Parathyroid adenoma (tissue), 2 donors: ENCODE data around the gene GIGYF2.

Experiments
- H2AFZ ChIP-seq: fragments of 300-600 bp; sonication (generic); one replicate; pipeline ENCODE4 v1.7.0; 2017; ENCODE audit warnings: antibody characterized with exemption, mild to moderate bottlenecking
- H3K27ac ChIP-seq: fragments of 300-600 bp; sonication (generic); one replicate; pipeline ENCODE4 v1.7.0; 2017
- H3K27me3 ChIP-seq: fragments of 300-600 bp; sonication (generic); one replicate; pipeline ENCODE4 v1.7.0; 2017; ENCODE audit warnings: low read length; ENCODE audit not compliant: control insufficient read depth, insufficient read depth
- H3K36me3 ChIP-seq: fragments of 300-600 bp; sonication (generic); one replicate; pipeline ENCODE4 v1.7.0; 2017; ENCODE audit warnings: low read length; ENCODE audit not compliant: control insufficient read depth, insufficient read depth
- H3K4me1 ChIP-seq: fragments of 300-600 bp; sonication (generic); one replicate; pipeline ENCODE4 v1.7.0; 2017; ENCODE audit warnings: control low read depth
- H3K4me2 ChIP-seq: fragments of 300-600 bp; sonication (generic); one replicate; pipeline ENCODE4 v1.7.0; 2017; ENCODE audit warnings: low read length
- H3K4me3 ChIP-seq: fragments of 300-600 bp; sonication (generic); one replicate; pipeline ENCODE4 v1.7.0; 2017; ENCODE audit warnings: low read depth, low read length
- H3K79me2 ChIP-seq: fragments of 300-600 bp; sonication (generic); one replicate; pipeline ENCODE4 v1.7.0; 2017; ENCODE audit warnings: control low read depth
- H3K9ac ChIP-seq: fragments of 300-600 bp; sonication (generic); one replicate; pipeline ENCODE4 v1.7.0; 2017; ENCODE audit warnings: mild to moderate bottlenecking
- H3K9me3 ChIP-seq: fragments of 300-600 bp; sonication (generic); one replicate; pipeline ENCODE4 v1.7.0; 2017; ENCODE audit warnings: low read length; ENCODE audit not compliant: control insufficient read depth
- CTCF ChIP-seq: fragments of 300-600 bp; sonication (generic); IDR thresholded peaks from one replicate; pipeline ENCODE4 v1.7.0; 2017; ENCODE audit warnings: antibody characterized with exemption, mild to moderate bottlenecking
- donor health status: primary hyperparathyroidism.

GIGYF2 gene

DNA sequence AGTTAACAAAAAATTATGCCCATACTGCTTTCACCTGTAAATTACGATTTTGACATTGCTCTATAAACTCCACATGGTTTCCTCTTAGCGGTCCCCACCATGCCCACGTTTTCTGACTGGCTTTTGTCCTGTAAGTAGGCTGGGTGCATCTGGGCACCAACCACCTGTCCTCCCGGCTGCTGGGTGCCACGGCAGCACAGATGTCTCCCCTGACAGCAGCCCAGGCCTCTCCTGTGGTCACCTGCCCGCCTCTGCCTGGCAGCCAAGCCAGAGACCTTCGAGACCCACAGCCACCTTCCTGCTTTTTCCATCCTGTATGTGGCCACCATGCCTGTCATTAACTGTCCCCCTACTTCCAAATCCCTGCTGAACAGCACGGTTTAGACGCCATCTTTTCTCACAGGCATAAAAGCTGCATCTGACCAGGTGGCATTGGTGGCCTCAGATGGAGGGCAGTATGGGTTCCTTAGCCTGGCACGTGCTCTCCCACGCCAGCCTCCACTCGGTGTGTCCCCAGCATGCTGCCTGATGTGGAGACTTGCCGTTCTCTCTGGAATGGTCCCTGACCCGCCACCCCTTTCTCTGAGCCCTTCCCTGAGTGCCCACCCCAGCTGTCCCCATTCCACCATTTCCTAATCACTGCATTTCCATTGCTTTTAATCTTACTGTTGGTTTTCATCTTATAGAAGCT, 191.9 kb downstream of the GIGYF2 start:
- no peaks in the 10 kb centered on the region for H3K79me2 ChIP-seq
- TF ChIP-seq CTCF: no peak
- H3K9ac ChIP-seq: no peak overlapping the region
- no peak overlapping the region for H3K4me3 ChIP-seq
- H3K36me3 ChIP-seq: no peaks in the 10 kb centered on the region
- peaks cover 4% of the 10 kb centered on the region for H3K4me1 ChIP-seq
- H3K27ac ChIP-seq: no peak overlapping the region
- no peaks in the 10 kb centered on the region for H3K27me3 ChIP-seq
- no peaks in the 10 kb centered on the region for H3K9me3 ChIP-seq
- no peak overlapping the region for H2AFZ ChIP-seq
- H3K4me2 ChIP-seq: no peak overlapping the region

DNA sequence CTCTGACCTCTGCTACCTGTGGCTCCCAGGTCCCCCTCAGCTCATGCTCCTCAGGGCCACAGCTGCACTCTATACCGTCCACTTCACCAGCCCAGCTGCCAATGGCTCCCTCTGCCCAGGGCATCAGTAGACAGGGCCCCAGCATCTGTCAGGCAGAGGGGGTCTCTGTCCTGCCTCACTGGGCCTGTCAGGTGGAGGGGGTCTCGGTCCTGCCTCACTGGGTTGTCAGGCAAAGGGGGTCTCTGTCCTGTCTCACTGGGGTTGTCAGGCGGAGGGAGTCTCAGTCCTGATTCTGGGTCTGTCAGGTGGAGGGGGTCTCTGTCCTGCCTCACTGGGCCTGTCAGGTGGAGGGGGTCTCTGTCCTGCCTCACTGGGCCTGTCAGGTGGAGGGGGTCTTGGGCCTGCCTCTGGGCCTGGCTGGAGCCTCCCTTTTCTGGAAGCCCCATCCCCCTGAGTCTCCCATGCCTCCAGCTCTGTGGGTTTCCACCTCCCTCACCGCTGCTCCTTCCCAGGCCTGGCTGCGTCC, 192.8 kb downstream of the GIGYF2 start:
- Histone ChIP-seq H3K27me3 (no peaks in the 10 kb centered on the region), H3K36me3 (no peaks in the 10 kb centered on the region), H3K9ac (no peak overlapping the region), H3K27ac (no peak overlapping the region), H3K4me1 (peaks cover 4% of the 10 kb centered on the region), H3K4me2 (no peak overlapping the region), H3K4me3 (no peak overlapping the region), H3K9me3 (no peaks in the 10 kb centered on the region), H2AFZ (no peak overlapping the region), H3K79me2 (no peaks in the 10 kb centered on the region)
- TF ChIP-seq CTCF: no peak

- no peak overlapping the region for H3K4me2 ChIP-seq
- H3K27ac ChIP-seq: no peak overlapping the region
- no peak overlapping the region for H3K4me3 ChIP-seq
- peaks cover 4% of the 10 kb centered on the region for H3K4me1 ChIP-seq
- TF ChIP-seq CTCF: no peak
- H3K79me2 ChIP-seq: no peaks in the 10 kb centered on the region
- no peak overlapping the region for H3K9ac ChIP-seq
- no peaks in the 10 kb centered on the region for H3K9me3 ChIP-seq
- peak overlapping the region; percentile 61 for H2AFZ ChIP-seq
- H3K27me3 ChIP-seq: no peaks in the 10 kb centered on the region
- H3K36me3 ChIP-seq: no peaks in the 10 kb centered on the region
Observed at GRCh38 chr2:232890536-232890895, 193.4 kb downstream of the GIGYF2 start.

GRCh38 chr2:232890896-232891601, 193.9 kb downstream of the GIGYF2 start:
- H3K27me3 ChIP-seq: no peaks in the 10 kb centered on the region
- peak overlapping the region; percentile 61 for H2AFZ ChIP-seq
- H3K4me3 ChIP-seq: no peak overlapping the region
- no peaks in the 10 kb centered on the region for H3K9me3 ChIP-seq
- no peak overlapping the region for H3K4me2 ChIP-seq
- no peak overlapping the region for H3K9ac ChIP-seq
- TF ChIP-seq CTCF: no peak
- H3K36me3 ChIP-seq: no peaks in the 10 kb centered on the region
- H3K79me2 ChIP-seq: no peaks in the 10 kb centered on the region
- no peak overlapping the region for H3K27ac ChIP-seq
- H3K4me1 ChIP-seq: peaks cover 4% of the 10 kb centered on the region
